ENCODE results near the gene CP.

DNA sequence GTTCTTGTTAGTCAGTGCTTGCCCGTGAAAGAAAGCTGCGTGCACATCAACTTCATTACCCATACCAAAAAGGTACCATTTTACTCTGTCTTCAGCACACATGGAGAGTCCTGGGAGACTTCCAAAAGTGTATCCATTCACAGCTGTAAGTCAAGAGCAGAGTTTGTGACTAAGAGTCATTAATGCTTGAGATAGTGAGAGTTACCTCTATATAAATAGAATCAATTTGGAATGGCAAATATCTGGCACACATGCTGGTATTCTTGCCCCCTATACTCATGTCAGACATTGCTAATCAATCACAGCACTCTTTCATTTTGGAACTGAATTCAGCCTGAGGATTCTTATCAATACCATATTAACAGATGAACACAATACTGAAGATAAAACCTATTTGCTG is 14.2 kb downstream of the CP start:
- TF ChIP-seq FOXM1 (IDR thresholded peaks at IDR 0.05; ENCODE audit: borderline replicate concordance) (no peak), ZNF384 (IDR thresholded peaks at IDR 0.05) (no peak), ARNT (IDR thresholded peaks at IDR 0.05) (no peak), FOXA1 (IDR thresholded peaks at IDR 0.05) (no peak), SP1 (IDR thresholded peaks at IDR 0.05) (no peak), LEF1 (IDR thresholded peaks at IDR 0.05; ENCODE audit: borderline replicate concordance) (no peak), SUZ12 (IDR thresholded peaks at IDR 0.05) (no peak), FOXK2 (IDR thresholded peaks at IDR 0.05) (no peak), PKNOX1 (IDR thresholded peaks at IDR 0.05) (no peak), TARDBP (IDR thresholded peaks at IDR 0.05) (no peak), BHLHE40 (IDR thresholded peaks at IDR 0.05; ENCODE audit: borderline replicate concordance) (no peak), CTBP1 (IDR thresholded peaks at IDR 0.05; ENCODE audit: borderline replicate concordance) (no peak), HDGF (IDR thresholded peaks at IDR 0.05; ENCODE audit: borderline replicate concordance) (no peak)

All from HEK293T (cell line).